ENCODE measurements around the gene RARB. TPM values are rescaled to one million over a fixed set of nuclear protein-coding genes. Genes with fewer than 3 reads are reported as not detected.

Gene RARB
- total RNA-seq, 2 donors from 2014 or later = 15.2 to 22.8 TPM

- no peaks in the 10 kb centered on the region for H3K9me3 ChIP-seq
- H3K4me1 ChIP-seq = peaks cover 0 to 74% of the 10 kb centered on the region in 2 donors
- H3K4me3 ChIP-seq = no peak overlapping the region
- no peaks in the 10 kb centered on the region for H3K27me3 ChIP-seq
- TF ChIP-seq CTCF (IDR thresholded peaks at IDR 0.05) = no peak
- DNase-seq (ENCODE audit: low spot score) = no peak
- H3K36me3 ChIP-seq = no peaks in the 10 kb centered on the region
- peak overlapping the region in 1 of 2 donors; percentile 51 for H3K27ac ChIP-seq
Measured at GRCh38 chr3:25473246-25473645, 45.2 kb downstream of the RARB start.

GRCh38 chr3:25474052-25474451 lies 46.0 kb downstream of the RARB start:
- Histone ChIP-seq H3K27ac (no peak overlapping the region), H3K27me3 (no peaks in the 10 kb centered on the region), H3K4me3 (no peak overlapping the region), H3K4me1 (peaks cover 0 to 74% of the 10 kb centered on the region in 2 donors), H3K9me3 (no peaks in the 10 kb centered on the region), H3K36me3 (no peaks in the 10 kb centered on the region)
- DNase-seq (ENCODE audit: low spot score) = no peak
- no peak for TF ChIP-seq CTCF (IDR thresholded peaks at IDR 0.05)

- H3K4me3 ChIP-seq = no peak overlapping the region
- TF ChIP-seq CTCF (IDR thresholded peaks at IDR 0.05) = no peak
- peak overlapping the region in 1 of 2 donors; percentile 12 for H3K27ac ChIP-seq
- no peaks in the 10 kb centered on the region for H3K36me3 ChIP-seq
- no peaks in the 10 kb centered on the region for H3K27me3 ChIP-seq
- no peaks in the 10 kb centered on the region for H3K9me3 ChIP-seq
- no peak for DNase-seq (ENCODE audit: low spot score)
- H3K4me1 ChIP-seq = peaks cover 0 to 74% of the 10 kb centered on the region in 2 donors
Measured at GRCh38 chr3:25476639-25477038, 48.6 kb downstream of the RARB start.

- peak overlapping the region; percentile 36 to 78 for H3K27ac ChIP-seq
Measured at GRCh38 chr3:25478211-25478757, 50.2 kb downstream of the RARB start.

GRCh38 chr3:25478964-25479726 lies 51.1 kb downstream of the RARB start:
- Histone ChIP-seq H3K36me3 (no peaks in the 10 kb centered on the region), H3K27me3 (no peaks in the 10 kb centered on the region), H3K4me1 (peaks cover 0 to 67% of the 10 kb centered on the region in 2 donors), H3K27ac (peak overlapping the region; percentile 36 to 78), H3K9me3 (no peaks in the 10 kb centered on the region), H3K4me3 (no peak overlapping the region)
- no peak for TF ChIP-seq CTCF (IDR thresholded peaks at IDR 0.05)
- no peak for DNase-seq (ENCODE audit: low spot score)

More at GRCh38 chr3:25478211-25478757, 50.2 kb downstream of the RARB start:
- H3K4me1 ChIP-seq = peaks cover 0 to 68% of the 10 kb centered on the region in 2 donors
- no peaks in the 10 kb centered on the region for H3K9me3 ChIP-seq
- no peaks in the 10 kb centered on the region for H3K27me3 ChIP-seq
- no peak for TF ChIP-seq CTCF (IDR thresholded peaks at IDR 0.05)
- H3K36me3 ChIP-seq = no peaks in the 10 kb centered on the region
- DNase-seq (ENCODE audit: low spot score) = no peak
- H3K4me3 ChIP-seq = no peak overlapping the region
